ENCODE data around the gene NTRK2.

Gene NTRK2

GRCh38 chr9:84731696-84732095 lies 62.2 kb downstream of the NTRK2 start:
- FAIRE-seq (no peak), DNase-seq (ENCODE audit: insufficient read length, low spot score) (no peak)

- FAIRE-seq, result no peak
These were observed 66.6 kb downstream of the NTRK2 start for GRCh38 chr9:84736081-84736480.

GRCh38 chr9:84736536-84736935 lies 67.0 kb downstream of the NTRK2 start:
- FAIRE-seq, result no peak
- DNase-seq (ENCODE audit: insufficient read length, low spot score), result no peak

More at GRCh38 chr9:84736081-84736480, 66.6 kb downstream of the NTRK2 start:
- DNase-seq (ENCODE audit: insufficient read length, low spot score), result no peak

- DNase-seq (ENCODE audit: insufficient read length, low spot score) (no peak), FAIRE-seq (no peak)
These were observed 68.8 kb downstream of the NTRK2 start for GRCh38 chr9:84738353-84738752.

GRCh38 chr9:84742261-84742660 lies 72.7 kb downstream of the NTRK2 start:
- DNase-seq (ENCODE audit: insufficient read length, low spot score) (no peak), FAIRE-seq (no peak)

GRCh38 chr9:84744195-84744594 lies 74.7 kb downstream of the NTRK2 start:
- FAIRE-seq (no peak), DNase-seq (ENCODE audit: insufficient read length, low spot score) (no peak)

- FAIRE-seq (no peak), DNase-seq (ENCODE audit: insufficient read length, low spot score) (no peak)
These were observed 75.2 kb downstream of the NTRK2 start for GRCh38 chr9:84744726-84745125.

- DNase-seq (ENCODE audit: insufficient read length, low spot score) (no peak), FAIRE-seq (no peak)
These were observed 78.6 kb downstream of the NTRK2 start for GRCh38 chr9:84748112-84748511.

- FAIRE-seq (no peak), DNase-seq (ENCODE audit: insufficient read length, low spot score) (no peak)
These were observed 80.8 kb downstream of the NTRK2 start for GRCh38 chr9:84750152-84750865.

GRCh38 chr9:84751921-84752320 lies 82.4 kb downstream of the NTRK2 start:
- DNase-seq (ENCODE audit: insufficient read length, low spot score) (no peak), FAIRE-seq (no peak)

- FAIRE-seq (no peak), DNase-seq (ENCODE audit: insufficient read length, low spot score) (no peak)
These were observed 84.9 kb downstream of the NTRK2 start for GRCh38 chr9:84754461-84754860.

- DNase-seq (ENCODE audit: insufficient read length, low spot score), result no peak
- FAIRE-seq, result no peak
These were observed 85.4 kb downstream of the NTRK2 start for GRCh38 chr9:84754881-84755280.

GRCh38 chr9:84755380-84755779 lies 85.9 kb downstream of the NTRK2 start:
- no peak for DNase-seq (ENCODE audit: insufficient read length, low spot score)
- FAIRE-seq, result no peak

- FAIRE-seq, result no peak
- DNase-seq (ENCODE audit: insufficient read length, low spot score), result no peak
These were observed 86.6 kb downstream of the NTRK2 start for GRCh38 chr9:84756171-84756570.

GRCh38 chr9:84756731-84757130 lies 87.2 kb downstream of the NTRK2 start:
- DNase-seq (ENCODE audit: insufficient read length, low spot score) (no peak), FAIRE-seq (no peak)

GRCh38 chr9:84758817-84759216 lies 89.3 kb downstream of the NTRK2 start:
- no peak for FAIRE-seq
- no peak for DNase-seq (ENCODE audit: insufficient read length, low spot score)

GRCh38 chr9:84759300-84759750 lies 89.8 kb downstream of the NTRK2 start:
- DNase-seq (ENCODE audit: insufficient read length, low spot score), result no peak
- FAIRE-seq, result no peak

GRCh38 chr9:84759804-84760203 lies 90.3 kb downstream of the NTRK2 start:
- DNase-seq (ENCODE audit: insufficient read length, low spot score) (no peak), FAIRE-seq (no peak)

GRCh38 chr9:84761137-84761808 lies 91.7 kb downstream of the NTRK2 start:
- FAIRE-seq (no peak), DNase-seq (ENCODE audit: insufficient read length, low spot score) (no peak)

- DNase-seq (ENCODE audit: insufficient read length, low spot score), result no peak
- FAIRE-seq, result no peak
These were observed 103.0 kb downstream of the NTRK2 start for GRCh38 chr9:84772511-84772910.

- FAIRE-seq (no peak), DNase-seq (ENCODE audit: insufficient read length, low spot score) (no peak)
These were observed 103.5 kb downstream of the NTRK2 start for GRCh38 chr9:84773022-84773421.

GRCh38 chr9:84775056-84775643 lies 105.6 kb downstream of the NTRK2 start:
- DNase-seq (ENCODE audit: insufficient read length, low spot score) (no peak), FAIRE-seq (no peak)
